Measurements from ENCODE around the gene LCE5A.

GRCh38 chr1:152486400-152487006 is 24.1 kb upstream of the LCE5A start:
- TF ChIP-seq REST (IDR thresholded peaks at IDR 0.05; ENCODE audit: insufficient read depth in 1 of 2, low read depth in 2 of 2, low read length in 2 of 2) (no peak), POLR2AphosphoS5 (IDR thresholded peaks at IDR 0.05; ENCODE audit: low read depth, low read length) (no peak), SIN3A (IDR thresholded peaks at IDR 0.05; ENCODE audit: borderline replicate concordance, insufficient read depth, low read length) (no peak), TAF1 (IDR thresholded peaks at IDR 0.05; ENCODE audit: borderline replicate concordance, insufficient read depth, low read length) (no peak), FOXP2 (optimal IDR thresholded peaks at IDR 0.05; ENCODE audit: borderline replicate concordance, extremely low read depth, extremely low read length, insufficient read depth) (no peak)
